Measurements from ENCODE around the gene ZNF446. TPM values are rescaled to one million over a fixed set of nuclear protein-coding genes. Genes with fewer than 3 reads are reported as not detected.

Gene ZNF446
- total and polyA plus RNA-seq, 2 donors (not counting 1 experiment from before 2014, with no cell fraction given): 15.0 to 18.9 TPM

GRCh38 chr19:58497634-58498170 lies 21.6 kb downstream of the ZNF446 start:
- peaks cover 0 to 39% (median 0%) of the 10 kb centered on the region in 3 donors for H3K9me3 ChIP-seq (ENCODE audit: control extremely low read depth in 1 of 3, control insufficient read depth in 2 of 3, insufficient read depth in 1 of 3, low read length in 2 of 3)
- no peaks in the 10 kb centered on the region for H3K36me3 ChIP-seq (replicated peaks in 1 of 2; ENCODE audit: control extremely low read depth in 1 of 2, control insufficient read depth in 1 of 2, extremely low read depth in 1 of 2, insufficient read depth in 2 of 2, low read length in 1 of 2)
- H3K9me3 Mint-ChIP-seq (ENCODE audit: insufficient read depth): peaks cover 2% of the 10 kb centered on the region
- H3K27me3 ChIP-seq (replicated peaks in 1 of 4; ENCODE audit: control extremely low read depth in 1 of 4, control insufficient read depth in 3 of 4, insufficient read depth in 4 of 4, low read length in 3 of 4): no peaks in the 10 kb centered on the region
- peaks cover 19% of the 10 kb centered on the region for H3K4me1 Mint-ChIP-seq
- CTCF ChIA-PET: no interaction called here
- H3K4me2 ChIP-seq (replicated peaks; ENCODE audit: low read depth, low read length, poor library complexity, severe bottlenecking): peak overlapping the region; percentile 94
- intact Hi-C loops (cut with micrococcal nuclease): no loop called here
- POLR2A ChIA-PET: no interaction called here
- no peak overlapping the region for H3K9ac ChIP-seq (ENCODE audit: low read length)
- peaks cover 9 to 20% of the 10 kb centered on the region in 2 donors for H3K4me1 ChIP-seq (ENCODE audit: control insufficient read depth in 2 of 2, insufficient read depth in 2 of 2, low read length in 2 of 2)
- peak overlapping the region; percentile 62 for H3K4me3 Mint-ChIP-seq
- H3K27ac ChIP-seq (ENCODE audit: low read length in 2 of 2): no peak overlapping the region
- no peak overlapping the region for H2AFZ ChIP-seq (ENCODE audit: insufficient read depth, low read depth, low read length, poor library complexity, severe bottlenecking)
- TF ChIP-seq, protein P1, sequence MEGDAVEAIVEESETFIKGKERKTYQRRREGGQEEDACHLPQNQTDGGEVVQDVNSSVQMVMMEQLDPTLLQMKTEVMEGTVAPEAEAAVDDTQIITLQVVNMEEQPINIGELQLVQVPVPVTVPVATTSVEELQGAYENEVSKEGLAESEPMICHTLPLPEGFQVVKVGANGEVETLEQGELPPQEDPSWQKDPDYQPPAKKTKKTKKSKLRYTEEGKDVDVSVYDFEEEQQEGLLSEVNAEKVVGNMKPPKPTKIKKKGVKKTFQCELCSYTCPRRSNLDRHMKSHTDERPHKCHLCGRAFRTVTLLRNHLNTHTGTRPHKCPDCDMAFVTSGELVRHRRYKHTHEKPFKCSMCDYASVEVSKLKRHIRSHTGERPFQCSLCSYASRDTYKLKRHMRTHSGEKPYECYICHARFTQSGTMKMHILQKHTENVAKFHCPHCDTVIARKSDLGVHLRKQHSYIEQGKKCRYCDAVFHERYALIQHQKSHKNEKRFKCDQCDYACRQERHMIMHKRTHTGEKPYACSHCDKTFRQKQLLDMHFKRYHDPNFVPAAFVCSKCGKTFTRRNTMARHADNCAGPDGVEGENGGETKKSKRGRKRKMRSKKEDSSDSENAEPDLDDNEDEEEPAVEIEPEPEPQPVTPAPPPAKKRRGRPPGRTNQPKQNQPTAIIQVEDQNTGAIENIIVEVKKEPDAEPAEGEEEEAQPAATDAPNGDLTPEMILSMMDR (IDR thresholded peaks at IDR 0.05): no peak
- TF ChIP-seq EZH2 (IDR thresholded peaks at IDR 0.05; ENCODE audit: borderline replicate concordance, insufficient read depth, low read depth, low read length, poor library complexity, severe bottlenecking): no peak
- H3K27me3 Mint-ChIP-seq: no peaks in the 10 kb centered on the region
- DNase-seq: no peak
- H3K79me2 ChIP-seq (ENCODE audit: control insufficient read depth, insufficient read depth, low read length): no peaks in the 10 kb centered on the region
- H4K20me1 ChIP-seq (ENCODE audit: control insufficient read depth, insufficient read depth, low read length, poor library complexity, severe bottlenecking): no peaks in the 10 kb centered on the region
- H3K27ac Mint-ChIP-seq: peak overlapping the region; percentile 32
- H3K4me3 ChIP-seq (ENCODE audit: control extremely low read depth in 1 of 5, extremely low read depth in 1 of 5, insufficient read depth in 1 of 5, low read depth in 2 of 5, low read length in 4 of 5): no peak overlapping the region
- whole genome bisulfite sequencing (ENCODE audit: insufficient coverage): 96% methylated on average over 6 of the region's 8 CpGs
- no peak for ATAC-seq (ENCODE audit: low read depth)

- Histone ChIP-seq H2AFZ (ENCODE audit: insufficient read depth, low read depth, low read length, poor library complexity, severe bottlenecking) (peak overlapping the region; percentile 87), H3K9me3 (ENCODE audit: control extremely low read depth in 1 of 3, control insufficient read depth in 2 of 3, insufficient read depth in 1 of 3, low read length in 2 of 3) (peaks cover 0 to 39% (median 0%) of the 10 kb centered on the region in 3 donors), H3K9ac (ENCODE audit: low read length) (peak overlapping the region; percentile 66), H4K20me1 (ENCODE audit: control insufficient read depth, insufficient read depth, low read length, poor library complexity, severe bottlenecking) (no peaks in the 10 kb centered on the region), H3K4me3 (ENCODE audit: control extremely low read depth in 1 of 5, extremely low read depth in 1 of 5, insufficient read depth in 1 of 5, low read depth in 2 of 5, low read length in 4 of 5) (peak overlapping the region; percentile 55 to 81 (median 69)), H3K36me3 (replicated peaks in 1 of 2; ENCODE audit: control extremely low read depth in 1 of 2, control insufficient read depth in 1 of 2, extremely low read depth in 1 of 2, insufficient read depth in 2 of 2, low read length in 1 of 2) (no peaks in the 10 kb centered on the region), H3K79me2 (ENCODE audit: control insufficient read depth, insufficient read depth, low read length) (no peaks in the 10 kb centered on the region), H3K4me2 (replicated peaks; ENCODE audit: low read depth, low read length, poor library complexity, severe bottlenecking) (peak overlapping the region; percentile 94), H3K4me1 (ENCODE audit: control insufficient read depth in 2 of 2, insufficient read depth in 2 of 2, low read length in 2 of 2) (peaks cover 9 to 20% of the 10 kb centered on the region in 2 donors), H3K27ac (ENCODE audit: low read length in 2 of 2) (peak overlapping the region in 1 of 2 donors; percentile 74), H3K27me3 (replicated peaks in 1 of 4; ENCODE audit: control extremely low read depth in 1 of 4, control insufficient read depth in 3 of 4, insufficient read depth in 4 of 4, low read length in 3 of 4) (no peaks in the 10 kb centered on the region)
- H3K27me3 Mint-ChIP-seq: no peaks in the 10 kb centered on the region
- WGBS (ENCODE audit: insufficient coverage): 70% methylated on average over 10 of the region's 22 CpGs
- ChIA-PET CTCF (interaction anchor here (3.4 kb wide), 1 partner anchor 21 kb away, joined by 19 read pairs; the partner anchor contains the start of gene ZBTB45), POLR2A (interaction anchor here (0.6 kb wide), 1 partner anchor 31 kb away, joined by 5 read pairs; no protein-coding TSS in a partner anchor)
- peak overlapping the region; percentile 93 for H3K27ac Mint-ChIP-seq
- peaks cover 19% of the 10 kb centered on the region for H3K4me1 Mint-ChIP-seq
- H3K4me3 Mint-ChIP-seq: peak overlapping the region; percentile 91
- intact Hi-C loops (cut with micrococcal nuclease): loop anchor here (1.0 kb wide), 8 partner anchors 16 to 136 kb away; partner anchors contain the start of genes MZF1, TRIM28, ZBTB45 and ZNF132
- H3K9me3 Mint-ChIP-seq (ENCODE audit: insufficient read depth): peaks cover 2% of the 10 kb centered on the region
- ATAC-seq (ENCODE audit: low read depth) (no peak), DNase-seq (no peak)
- TF ChIP-seq, protein P1 (IDR thresholded peaks at IDR 0.05): no peak
- no peak for TF ChIP-seq EZH2 (IDR thresholded peaks at IDR 0.05; ENCODE audit: borderline replicate concordance, insufficient read depth, low read depth, low read length, poor library complexity, severe bottlenecking)
Observed at GRCh38 chr19:58498316-58499020, 22.3 kb downstream of the ZNF446 start.
